IMR-90 (cell line): Measurements from ENCODE around the gene ZNF410.

Source experiments
- CEBPB ChIP-seq: IDR thresholded peaks from 2 replicates; pipeline ENCODE4 v1.6.1; 2012; ENCODE audit warnings: low read depth, low read length, improper control_type of control experiment
- CHD1 ChIP-seq: IDR thresholded peaks from 2 replicates; pipeline ENCODE4 v1.6.1; 2012; ENCODE audit warnings: low read depth, low read length, improper control_type of control experiment
- ELK1 ChIP-seq: fragments of 150-350 bp; IDR thresholded peaks from 2 replicates; pipeline ENCODE4 v1.6.1; 2016; ENCODE audit warnings: low read depth, mild to moderate bottlenecking, low read length, moderate library complexity, borderline replicate concordance
- MAFK ChIP-seq: IDR thresholded peaks from 2 replicates; pipeline ENCODE4 v1.6.1; 2012; ENCODE audit warnings: low read depth, low read length, improper control_type of control experiment
- MXI1 ChIP-seq: IDR thresholded peaks from 2 replicates; pipeline ENCODE4 v1.6.1; 2012; ENCODE audit warnings: low read depth, mild to moderate bottlenecking, low read length, moderate library complexity, borderline replicate concordance
- POLR2A ChIP-seq: IDR thresholded peaks from 2 replicates; pipeline ENCODE4 v1.6.1; 2012; ENCODE audit warnings: mild to moderate bottlenecking, low read depth, low read length
- RAD21 ChIP-seq: IDR thresholded peaks from 2 replicates; pipeline ENCODE4 v1.6.1; 2012; ENCODE audit warnings: low read length, improper control_type of control experiment
- RFX5 ChIP-seq: IDR thresholded peaks from 2 replicates; pipeline ENCODE4 v1.8.0; 2012; ENCODE audit warnings: low read depth, mild to moderate bottlenecking, low read length, moderate library complexity
- SMC3 ChIP-seq: fragments of 150-350 bp; IDR thresholded peaks from 2 replicates; pipeline ENCODE4 v1.6.1; 2016; ENCODE audit warnings: low read depth, mild to moderate bottlenecking, antibody characterized with exemption, low read length, moderate library complexity
- TF ChIP-seq, protein P1 (sequence below): conservative IDR thresholded peaks from 2 replicates; pipeline ENCODE4 v1.5.1; 2012; ENCODE audit warnings: mild to moderate bottlenecking, low read depth, low read length, improper control_type of control experiment
- TF ChIP-seq, protein P2 (sequence below): fragments of 150-350 bp; IDR thresholded peaks from 2 replicates; pipeline ENCODE4 v1.6.1; 2017; ENCODE audit warnings: mild to moderate bottlenecking, antibody characterized with exemption, low read length, low read depth

DNA sequence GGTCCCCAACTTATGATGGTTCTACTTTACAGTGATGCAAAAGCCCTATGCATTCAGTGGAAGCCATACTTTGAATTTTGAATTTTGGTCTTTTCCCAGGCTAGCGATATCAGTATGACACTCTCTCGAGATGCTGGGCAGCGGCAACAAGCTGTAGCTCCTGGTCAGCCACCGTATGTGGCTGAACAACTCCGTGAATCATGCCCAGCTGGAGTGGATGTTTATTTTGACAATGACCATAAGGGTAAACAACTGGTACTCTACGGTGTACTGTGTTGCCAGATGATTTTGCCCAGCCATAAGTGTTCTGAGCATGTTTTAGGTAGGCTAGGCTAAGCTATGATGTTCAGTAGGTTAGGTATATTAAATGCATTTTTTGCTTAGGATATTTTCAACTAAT, 8.2 kb upstream of the ZNF410 start:
- TF ChIP-seq CEBPB (no peak), MAFK (no peak), RAD21 (no peak), CHD1 (no peak), MXI1 (no peak), POLR2A (no peak), RFX5 (no peak), ELK1 (no peak), SMC3 (no peak)
- TF ChIP-seq, protein P1, sequence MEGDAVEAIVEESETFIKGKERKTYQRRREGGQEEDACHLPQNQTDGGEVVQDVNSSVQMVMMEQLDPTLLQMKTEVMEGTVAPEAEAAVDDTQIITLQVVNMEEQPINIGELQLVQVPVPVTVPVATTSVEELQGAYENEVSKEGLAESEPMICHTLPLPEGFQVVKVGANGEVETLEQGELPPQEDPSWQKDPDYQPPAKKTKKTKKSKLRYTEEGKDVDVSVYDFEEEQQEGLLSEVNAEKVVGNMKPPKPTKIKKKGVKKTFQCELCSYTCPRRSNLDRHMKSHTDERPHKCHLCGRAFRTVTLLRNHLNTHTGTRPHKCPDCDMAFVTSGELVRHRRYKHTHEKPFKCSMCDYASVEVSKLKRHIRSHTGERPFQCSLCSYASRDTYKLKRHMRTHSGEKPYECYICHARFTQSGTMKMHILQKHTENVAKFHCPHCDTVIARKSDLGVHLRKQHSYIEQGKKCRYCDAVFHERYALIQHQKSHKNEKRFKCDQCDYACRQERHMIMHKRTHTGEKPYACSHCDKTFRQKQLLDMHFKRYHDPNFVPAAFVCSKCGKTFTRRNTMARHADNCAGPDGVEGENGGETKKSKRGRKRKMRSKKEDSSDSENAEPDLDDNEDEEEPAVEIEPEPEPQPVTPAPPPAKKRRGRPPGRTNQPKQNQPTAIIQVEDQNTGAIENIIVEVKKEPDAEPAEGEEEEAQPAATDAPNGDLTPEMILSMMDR, result no peak
- TF ChIP-seq, protein P2, sequence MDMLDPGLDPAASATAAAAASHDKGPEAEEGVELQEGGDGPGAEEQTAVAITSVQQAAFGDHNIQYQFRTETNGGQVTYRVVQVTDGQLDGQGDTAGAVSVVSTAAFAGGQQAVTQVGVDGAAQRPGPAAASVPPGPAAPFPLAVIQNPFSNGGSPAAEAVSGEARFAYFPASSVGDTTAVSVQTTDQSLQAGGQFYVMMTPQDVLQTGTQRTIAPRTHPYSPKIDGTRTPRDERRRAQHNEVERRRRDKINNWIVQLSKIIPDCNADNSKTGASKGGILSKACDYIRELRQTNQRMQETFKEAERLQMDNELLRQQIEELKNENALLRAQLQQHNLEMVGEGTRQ, result no peak
